Liver (tissue), 10 donors: Measurements from ENCODE around the gene ECD. TPM values are rescaled to one million over a fixed set of nuclear protein-coding genes. Genes with fewer than 3 reads are reported as not detected.

Experiments used
- DNase-seq: peaks from one replicate; pipeline ENCODE4 v3.0.0-alpha.2; 2017; ENCODE audit warnings: low spot score
- H3K27ac ChIP-seq, 2 donors: one replicate each; pipeline ENCODE4 v1.7.0; 2013; ENCODE audit warnings: inconsistent platforms in 2 of 2, low read length in 2 of 2, control low read depth in 1 of 2, low read depth in 1 of 2, mild to moderate bottlenecking in 1 of 2
- H3K27me3 ChIP-seq, 4 donors: one replicate each; pipeline versions ENCODE4 v1.6.1 to v1.7.0; 2013; ENCODE audit warnings: low read length in 3 of 4, inconsistent platforms in 1 of 4, mild to moderate bottlenecking in 1 of 4, moderate library complexity in 1 of 4; ENCODE audit not compliant: control insufficient read depth in 4 of 4, insufficient read depth in 4 of 4
- H3K36me3 ChIP-seq, 4 donors: one replicate each; pipeline versions ENCODE4 v1.6.1 to v1.7.0; 2013; ENCODE audit warnings: low read length in 3 of 4, mild to moderate bottlenecking in 3 of 4, low read depth in 1 of 4, moderate library complexity in 1 of 4; ENCODE audit not compliant: control insufficient read depth in 4 of 4, insufficient read depth in 3 of 4
- H3K4me1 ChIP-seq, 4 donors: one replicate each; pipeline versions ENCODE4 v1.6.1 to v1.7.0; 2013; ENCODE audit warnings: low read length in 3 of 4, mild to moderate bottlenecking in 3 of 4, moderate library complexity in 1 of 4; ENCODE audit not compliant: control insufficient read depth in 4 of 4, insufficient read depth in 4 of 4
- H3K4me3 ChIP-seq, 3 donors: one replicate each; pipeline versions ENCODE4 v1.6.1 to v1.7.0; 2013; ENCODE audit warnings: low read length in 3 of 3, control low read depth in 1 of 3, low read depth in 1 of 3, mild to moderate bottlenecking in 1 of 3
- H3K9ac ChIP-seq, 2 donors: one replicate each; pipeline ENCODE4 v1.7.0; 2013; ENCODE audit warnings: low read length in 2 of 2, mild to moderate bottlenecking in 2 of 2, moderate library complexity in 2 of 2, control low read depth in 1 of 2, low read depth in 1 of 2
- H3K9me3 ChIP-seq, 4 donors: one replicate each; pipeline versions ENCODE4 v1.6.1 to v1.7.0; 2013; ENCODE audit warnings: low read length in 3 of 4; ENCODE audit not compliant: control insufficient read depth in 4 of 4
- EGR1 ChIP-seq, 2 donors: IDR thresholded peaks; 2 replicates each; pipeline ENCODE4 v1.6.1; 2016 to 2018; ENCODE audit warnings: antibody characterized with exemption in 2 of 2, low read depth in 2 of 2
- FOXA1 ChIP-seq: IDR thresholded peaks from 2 replicates; pipeline ENCODE4 v1.6.1; 2016; ENCODE audit warnings: antibody characterized with exemption
- FOXA2 ChIP-seq: IDR thresholded peaks from 2 replicates; pipeline ENCODE4 v1.6.1; 2016; ENCODE audit warnings: antibody characterized with exemption
- GABPA ChIP-seq, 2 donors: IDR thresholded peaks in 1 of 2; conservative IDR thresholded peaks in 1 of 2; 2 replicates each; pipeline ENCODE4 v1.6.1; 2016; ENCODE audit warnings: antibody characterized with exemption in 2 of 2, mild to moderate bottlenecking in 1 of 2, moderate library complexity in 1 of 2
- HNF4A ChIP-seq, 2 donors: conservative IDR thresholded peaks; 2 replicates each; pipeline ENCODE4 v1.6.1; 2016; ENCODE audit warnings: antibody characterized with exemption in 2 of 2, mild to moderate bottlenecking in 2 of 2
- JUND ChIP-seq, 2 donors: IDR thresholded peaks; 2 replicates each; pipeline ENCODE4 v1.6.1; 2016; ENCODE audit warnings: antibody characterized with exemption in 2 of 2
- NR2F2 ChIP-seq: IDR thresholded peaks from 2 replicates; pipeline ENCODE4 v1.6.1; 2016; ENCODE audit warnings: antibody characterized with exemption
- RXRA ChIP-seq, 2 donors: IDR thresholded peaks; 2 replicates each; pipeline ENCODE4 v1.6.1; 2017 to 2018; ENCODE audit warnings: antibody characterized with exemption in 2 of 2, mild to moderate bottlenecking in 1 of 2
- WGBS: extraction: QIAGEN DNeasy Blood & Tissue Kit; methylation state at CpG from one replicate; pipeline ENCODE4 v1.1.7; 2013; 5-methylcytosine and 5-hydroxymethylcytosine counted together
- polyA plus RNA-seq, 2 donors: library from polyadenylated mRNA; stranded (reverse) in 1 of 2; unstranded in 1 of 2; fragments of 200-250 nt in 1 of 2; fragments of >200 nt in 1 of 2; fragmentation: Nextera tagmentation in 1 of 2; extraction: Ambion mirVana in 1 of 2; gene quantifications; one replicate each; pipeline versions ENCODE4 v1.2.1 to v1.2.3, GENCODE V29; 2013 to 2015
- small RNA-seq: library from RNA; depleted of rRNA; stranded (forward); fragments of <200 nt; gene quantifications from one replicate; pipeline ENCODE3, GENCODE V24; 2014
- total RNA-seq, 2 donors: library from RNA; depleted of rRNA; stranded (reverse); fragments of >200 nt; gene quantifications; one replicate each; pipeline ENCODE4 v1.2.3, GENCODE V29; 2014
- TF ChIP-seq, protein P1 (sequence below): IDR thresholded peaks from 2 replicates; pipeline ENCODE4 v1.6.1; 2016; ENCODE audit warnings: antibody characterized with exemption
- TF ChIP-seq, protein P2 (sequence below): IDR thresholded peaks from 2 replicates; pipeline ENCODE4 v1.6.1; 2016; ENCODE audit warnings: antibody characterized with exemption
- TF ChIP-seq, protein P3 (sequence below): fragments of 150-350 bp; IDR thresholded peaks from 2 replicates; pipeline ENCODE4 v1.5.1; 2017; ENCODE audit warnings: improper control_type of control experiment, low read depth, low read length; ENCODE audit not compliant: missing input control
- TF ChIP-seq, protein P4 (sequence below): IDR thresholded peaks from 2 replicates; pipeline ENCODE4 v1.6.1; 2016; ENCODE audit warnings: antibody characterized with exemption, mild to moderate bottlenecking
- donor health status: healthy.
- donor health status: healthy.
- donor health status: healthy.
- donor health status: healthy.
- donor health status: healthy.

The ECD gene
- total and polyA plus RNA-seq, 4 donors: 7.1 to 16.2 (median 12.0) TPM

DNA sequence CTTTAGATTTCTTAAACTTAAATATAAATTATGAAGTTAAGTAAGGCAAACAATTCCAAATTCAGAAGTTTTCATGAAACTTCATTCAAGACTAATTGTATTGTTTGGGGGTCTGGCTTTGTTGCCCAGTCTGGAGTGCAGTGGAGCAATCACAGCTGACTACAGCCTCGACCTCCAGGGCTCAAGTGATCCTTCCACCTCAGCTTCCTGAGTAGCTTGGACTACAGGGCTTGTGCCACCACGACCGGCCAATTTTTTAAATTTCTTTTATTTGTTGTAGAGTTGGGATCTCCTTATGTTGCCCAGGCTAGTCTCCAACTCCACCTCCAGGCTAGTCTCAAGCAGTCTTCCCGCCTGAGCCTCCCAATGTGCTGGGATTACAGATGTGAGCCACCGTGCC, 83.6 kb downstream of the ECD start:
- Histone ChIP-seq H3K36me3 (no peaks in the 10 kb centered on the region), H3K9me3 (no peaks in the 10 kb centered on the region), H3K27ac (no peak overlapping the region), H3K27me3 (no peaks in the 10 kb centered on the region), H3K4me3 (no peak overlapping the region), H3K4me1 (peaks cover 0 to 11% (median 0%) of the 10 kb centered on the region in 4 donors), H3K9ac (no peak overlapping the region)
- 77% methylated on average over 5 of the region's 5 CpGs for WGBS
- no peak for DNase-seq
- TF ChIP-seq, protein P1, sequence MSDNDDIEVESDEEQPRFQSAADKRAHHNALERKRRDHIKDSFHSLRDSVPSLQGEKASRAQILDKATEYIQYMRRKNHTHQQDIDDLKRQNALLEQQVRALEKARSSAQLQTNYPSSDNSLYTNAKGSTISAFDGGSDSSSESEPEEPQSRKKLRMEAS: no peak
- TF ChIP-seq GABPA (IDR thresholded peaks at IDR 0.05 in 1 of 2, conservative IDR thresholded peaks at IDR 0.05 in 1 of 2) (no peak), NR2F2 (no peak), HNF4A (conservative IDR thresholded peaks at IDR 0.05) (no peak), EGR1 (IDR thresholded peaks at IDR 0.05; ENCODE audit: low read depth in 2 of 2) (no peak), RXRA (IDR thresholded peaks at IDR 0.05) (no peak), JUND (IDR thresholded peaks at IDR 0.05) (no peak), FOXA2 (no peak), FOXA1 (no peak)
- TF ChIP-seq, protein P2, sequence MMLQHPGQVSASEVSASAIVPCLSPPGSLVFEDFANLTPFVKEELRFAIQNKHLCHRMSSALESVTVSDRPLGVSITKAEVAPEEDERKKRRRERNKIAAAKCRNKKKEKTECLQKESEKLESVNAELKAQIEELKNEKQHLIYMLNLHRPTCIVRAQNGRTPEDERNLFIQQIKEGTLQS: no peak
- TF ChIP-seq, protein P3, sequence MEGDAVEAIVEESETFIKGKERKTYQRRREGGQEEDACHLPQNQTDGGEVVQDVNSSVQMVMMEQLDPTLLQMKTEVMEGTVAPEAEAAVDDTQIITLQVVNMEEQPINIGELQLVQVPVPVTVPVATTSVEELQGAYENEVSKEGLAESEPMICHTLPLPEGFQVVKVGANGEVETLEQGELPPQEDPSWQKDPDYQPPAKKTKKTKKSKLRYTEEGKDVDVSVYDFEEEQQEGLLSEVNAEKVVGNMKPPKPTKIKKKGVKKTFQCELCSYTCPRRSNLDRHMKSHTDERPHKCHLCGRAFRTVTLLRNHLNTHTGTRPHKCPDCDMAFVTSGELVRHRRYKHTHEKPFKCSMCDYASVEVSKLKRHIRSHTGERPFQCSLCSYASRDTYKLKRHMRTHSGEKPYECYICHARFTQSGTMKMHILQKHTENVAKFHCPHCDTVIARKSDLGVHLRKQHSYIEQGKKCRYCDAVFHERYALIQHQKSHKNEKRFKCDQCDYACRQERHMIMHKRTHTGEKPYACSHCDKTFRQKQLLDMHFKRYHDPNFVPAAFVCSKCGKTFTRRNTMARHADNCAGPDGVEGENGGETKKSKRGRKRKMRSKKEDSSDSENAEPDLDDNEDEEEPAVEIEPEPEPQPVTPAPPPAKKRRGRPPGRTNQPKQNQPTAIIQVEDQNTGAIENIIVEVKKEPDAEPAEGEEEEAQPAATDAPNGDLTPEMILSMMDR: no peak
- TF ChIP-seq, protein P4, sequence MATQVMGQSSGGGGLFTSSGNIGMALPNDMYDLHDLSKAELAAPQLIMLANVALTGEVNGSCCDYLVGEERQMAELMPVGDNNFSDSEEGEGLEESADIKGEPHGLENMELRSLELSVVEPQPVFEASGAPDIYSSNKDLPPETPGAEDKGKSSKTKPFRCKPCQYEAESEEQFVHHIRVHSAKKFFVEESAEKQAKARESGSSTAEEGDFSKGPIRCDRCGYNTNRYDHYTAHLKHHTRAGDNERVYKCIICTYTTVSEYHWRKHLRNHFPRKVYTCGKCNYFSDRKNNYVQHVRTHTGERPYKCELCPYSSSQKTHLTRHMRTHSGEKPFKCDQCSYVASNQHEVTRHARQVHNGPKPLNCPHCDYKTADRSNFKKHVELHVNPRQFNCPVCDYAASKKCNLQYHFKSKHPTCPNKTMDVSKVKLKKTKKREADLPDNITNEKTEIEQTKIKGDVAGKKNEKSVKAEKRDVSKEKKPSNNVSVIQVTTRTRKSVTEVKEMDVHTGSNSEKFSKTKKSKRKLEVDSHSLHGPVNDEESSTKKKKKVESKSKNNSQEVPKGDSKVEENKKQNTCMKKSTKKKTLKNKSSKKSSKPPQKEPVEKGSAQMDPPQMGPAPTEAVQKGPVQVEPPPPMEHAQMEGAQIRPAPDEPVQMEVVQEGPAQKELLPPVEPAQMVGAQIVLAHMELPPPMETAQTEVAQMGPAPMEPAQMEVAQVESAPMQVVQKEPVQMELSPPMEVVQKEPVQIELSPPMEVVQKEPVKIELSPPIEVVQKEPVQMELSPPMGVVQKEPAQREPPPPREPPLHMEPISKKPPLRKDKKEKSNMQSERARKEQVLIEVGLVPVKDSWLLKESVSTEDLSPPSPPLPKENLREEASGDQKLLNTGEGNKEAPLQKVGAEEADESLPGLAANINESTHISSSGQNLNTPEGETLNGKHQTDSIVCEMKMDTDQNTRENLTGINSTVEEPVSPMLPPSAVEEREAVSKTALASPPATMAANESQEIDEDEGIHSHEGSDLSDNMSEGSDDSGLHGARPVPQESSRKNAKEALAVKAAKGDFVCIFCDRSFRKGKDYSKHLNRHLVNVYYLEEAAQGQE: no peak

Small RNAs within 50 kb of the gene (small RNA-seq; reads per million reads assigned to genes)
- gene RF00019 (not detected), gene SNORA11F (1.6 reads per million, percentile 85 among the genes with 10 or more reads in this experiment)

Other genes with a start within 250 kb of the ECD start
- 10 to 100 TPM; 53.7 to 60.2 TPM for gene PLA2G12B, start 213.2 kb downstream of the ECD start, total RNA-seq
- gene PLA2G12B, start 213.2 kb downstream of the ECD start, polyA plus RNA-seq: 10 to 100 TPM; 31.9 to 41.0 TPM
- gene P4HA1, start 71.1 kb downstream of the ECD start, total RNA-seq: 10 to 100 TPM; 26.3 to 63.7 TPM
- 10 to 100 TPM in 1 of 2 donors, 1 to 10 TPM in 1; 6.1 to 21.1 TPM for gene P4HA1, start 71.1 kb downstream of the ECD start, polyA plus RNA-seq
- 1 to 10 TPM; 1.4 to 4.0 TPM for gene NUDT13, start 57.6 kb downstream of the ECD start, total RNA-seq
- gene NUDT13, start 57.6 kb downstream of the ECD start, polyA plus RNA-seq: 1 to 10 TPM in 1 of 2 donors, under 1 TPM in 1; 0.60 to 3.5 TPM
- 10 to 100 TPM; 10.9 to 12.9 TPM for gene FAM149B1, start 111 bp upstream of the ECD start, total RNA-seq
- gene FAM149B1, start 111 bp upstream of the ECD start, polyA plus RNA-seq: 1 to 10 TPM; 7.3 TPM
- 10 to 100 TPM; 14.7 to 45.5 TPM for gene DNAJC9, start 79.2 kb upstream of the ECD start, total RNA-seq
- 1 to 10 TPM; 4.1 to 5.1 TPM for gene DNAJC9, start 79.2 kb upstream of the ECD start, polyA plus RNA-seq
- 10 to 100 TPM; 34.2 to 39.5 TPM for gene MRPS16, start 84.6 kb upstream of the ECD start, total RNA-seq
- gene MRPS16, start 84.6 kb upstream of the ECD start, polyA plus RNA-seq: 10 to 100 TPM; 57.2 to 87.5 TPM
- 1 to 10 TPM in 1 of 2 donors, under 1 TPM in 1; 0.98 to 2.3 TPM for gene CFAP70, start 190.9 kb upstream of the ECD start, total RNA-seq
- under 1 TPM; 0.46 to 0.61 TPM for gene CFAP70, start 190.9 kb upstream of the ECD start, polyA plus RNA-seq
- 10 to 100 TPM; 71.6 to 93.0 TPM for gene ANXA7, start 246.1 kb upstream of the ECD start, total RNA-seq
- 10 to 100 TPM; 87.0 to 93.4 TPM for gene ANXA7, start 246.1 kb upstream of the ECD start, polyA plus RNA-seq